CD14-positive monocyte (primary cell): ENCODE results near the gene CATSPERB. TPM values are rescaled to one million over a fixed set of nuclear protein-coding genes. Genes with fewer than 3 reads are reported as not detected.

Experiments
- DNase-seq, 3 donors: peaks; one replicate each; pipeline ENCODE4 v3.0.0-alpha.2; 2011 to 2022
- H2AFZ ChIP-seq: 2 replicates; pipeline ENCODE4 v1.6.0; 2012; ENCODE audit warnings: mild to moderate bottlenecking, low read depth, low read length, inconsistent platforms; ENCODE audit not compliant: insufficient read depth, poor library complexity, severe bottlenecking
- H3K27ac ChIP-seq, 2 donors: 1 replicate in 1 of 2; 2 replicates in 1 of 2; pipeline ENCODE4 v1.5.1; 2012 to 2013; ENCODE audit warnings: low read length in 2 of 2, control low read depth in 1 of 2, inconsistent platforms in 1 of 2, low read depth in 1 of 2, mild to moderate bottlenecking in 1 of 2
- H3K27me3 ChIP-seq, 2 donors: one replicate each; pipeline versions ENCODE4 v1.6.0 to v1.6.1; 2011 to 2013; ENCODE audit warnings: low read length in 2 of 2; ENCODE audit not compliant: control insufficient read depth in 2 of 2, insufficient read depth in 2 of 2
- H3K36me3 ChIP-seq, 2 donors: replicated peaks in 1 of 2; 1 replicate in 1 of 2; 2 replicates in 1 of 2; pipeline versions ENCODE4 v1.5.1 to v1.6.1; 2012 to 2013; ENCODE audit warnings: low read length in 2 of 2, control low read depth in 1 of 2, inconsistent platforms in 1 of 2, mild to moderate bottlenecking in 1 of 2; ENCODE audit not compliant: insufficient read depth in 2 of 2, control insufficient read depth in 1 of 2
- H3K4me1 ChIP-seq, 2 donors: 1 replicate in 1 of 2; 2 replicates in 1 of 2; pipeline versions ENCODE4 v1.5.1 to v1.6.1; 2012 to 2013; ENCODE audit warnings: low read length in 2 of 2, control low read depth in 1 of 2, inconsistent platforms in 1 of 2, mild to moderate bottlenecking in 1 of 2, moderate library complexity in 1 of 2; ENCODE audit not compliant: insufficient read depth in 2 of 2, control insufficient read depth in 1 of 2
- H3K4me2 ChIP-seq: replicated peaks from 2 replicates; pipeline ENCODE3; 2012; ENCODE audit warnings: low read length, moderate library complexity, mild to moderate bottlenecking; ENCODE audit not compliant: poor library complexity, severe bottlenecking; ENCODE audit errors: extremely low read depth
- H3K4me3 ChIP-seq, 3 experiments: fragments of 200-600 bp in 1 of 3; sonication (generic) in 1 of 3; replicated peaks in 1 of 3; 1 replicate in 2 of 3; 2 replicates in 1 of 3; pipeline ENCODE4 v1.5.1; 2011 to 2013; ENCODE audit warnings: low read length in 3 of 3, mild to moderate bottlenecking in 3 of 3, control low read depth in 2 of 3, low read depth in 2 of 3, inconsistent platforms in 1 of 3, moderate library complexity in 1 of 3
- H3K79me2 ChIP-seq: 2 replicates; pipeline ENCODE4 v1.6.0; 2012; ENCODE audit warnings: mild to moderate bottlenecking, control low read depth, inconsistent platforms, low read length, moderate library complexity; ENCODE audit not compliant: insufficient read depth
- H3K9ac ChIP-seq: 2 replicates; pipeline ENCODE4 v1.6.0; 2017; ENCODE audit warnings: low read length, mild to moderate bottlenecking; ENCODE audit not compliant: insufficient read depth, poor library complexity, severe bottlenecking
- H3K9me3 ChIP-seq, 2 donors: replicated peaks in 1 of 2; 1 replicate in 1 of 2; 2 replicates in 1 of 2; pipeline versions ENCODE4 v1.5.1 to v1.6.1; 2012 to 2013; ENCODE audit warnings: low read length in 2 of 2, control low read depth in 1 of 2; ENCODE audit not compliant: control insufficient read depth in 1 of 2, insufficient read depth in 1 of 2
- H4K20me1 ChIP-seq: 2 replicates; pipeline ENCODE4 v1.6.0; 2012; ENCODE audit warnings: mild to moderate bottlenecking, low read length, control low read depth, moderate library complexity; ENCODE audit not compliant: insufficient read depth
- H3K27ac Mint-ChIP-seq, 7 donors: one replicate each; pipeline ENCODE4 v1.8.0; 2020; ENCODE audit warnings: mild to moderate bottlenecking in 7 of 7, mixed read lengths in 7 of 7, moderate library complexity in 6 of 7, inconsistent platforms in 2 of 7
- H3K27me3 Mint-ChIP-seq, 3 donors: one replicate each; pipeline ENCODE4 v1.8.0; 2021 to 2022; ENCODE audit warnings: low read depth in 3 of 3, mild to moderate bottlenecking in 3 of 3, mixed read lengths in 3 of 3, moderate library complexity in 3 of 3, inconsistent platforms in 1 of 3
- H3K36me3 Mint-ChIP-seq, 2 donors: one replicate each; pipeline ENCODE4 v1.8.0; 2020; ENCODE audit warnings: mixed read lengths in 2 of 2, inconsistent platforms in 1 of 2, mild to moderate bottlenecking in 1 of 2
- H3K4me1 Mint-ChIP-seq: one replicate; pipeline ENCODE4 v1.8.0; 2020; ENCODE audit warnings: mild to moderate bottlenecking, mixed read lengths
- H3K4me3 Mint-ChIP-seq, 2 donors: one replicate each; pipeline ENCODE4 v1.8.0; 2020; ENCODE audit warnings: mild to moderate bottlenecking in 2 of 2, mixed read lengths in 2 of 2, moderate library complexity in 1 of 2
- H3K9me3 Mint-ChIP-seq, 7 donors: one replicate each; pipeline ENCODE4 v1.8.0; 2020 to 2022; ENCODE audit warnings: mixed read lengths in 7 of 7, mild to moderate bottlenecking in 6 of 7, moderate library complexity in 6 of 7, inconsistent platforms in 2 of 7
- CTCF ChIP-seq: fragments of 200-600 bp; IDR thresholded peaks from one replicate; pipeline ENCODE4 v1.8.0; 2022; ENCODE audit warnings: antibody characterized with exemption, mild to moderate bottlenecking
- WGBS: methylation state at CpG from one replicate; pipeline ENCODE4 v1.1.5; 2013; ENCODE audit warnings: missing lambda C conversion rate; ENCODE audit not compliant: insufficient coverage; 5-methylcytosine and 5-hydroxymethylcytosine counted together
- intact Hi-C, 2 donors: fragments of 100-400 bp; cut with micrococcal nuclease; formaldehyde crosslinking; loops; one replicate each; pipeline versions ENCODE4 v1.15.0 to v1.15.1; 2023
- polyA plus RNA-seq, 3 donors: library from polyadenylated mRNA; depleted of rRNA in 1 of 3; unstranded in 2 of 3; stranded (reverse) in 1 of 3; fragments of 300-500 nt in 2 of 3; fragments of >200 nt in 1 of 3; fragmentation: Illumina TruSeq in 2 of 3; gene quantifications; 1 replicate in 2 of 3; 2 replicates in 1 of 3; pipeline ENCODE4 v1.2.3, GENCODE V29; 2012 to 2021

CATSPERB gene
- polyA plus RNA-seq, 3 donors: not detected

- Histone ChIP-seq H3K27me3 (no peaks in the 10 kb centered on the region), H3K4me3 (no peak overlapping the region), H2AFZ (no peak overlapping the region), H4K20me1 (no peaks in the 10 kb centered on the region), H3K9me3 (no peaks in the 10 kb centered on the region), H3K9ac (no peak overlapping the region), H3K36me3 (no peaks in the 10 kb centered on the region), H3K4me2 (no peak overlapping the region), H3K4me1 (no peaks in the 10 kb centered on the region), H3K27ac (no peak overlapping the region), H3K79me2 (no peaks in the 10 kb centered on the region)
- intact Hi-C loops: no loop called here
- no CpG with 5 or more reads among the region's 2 CpGs for WGBS
- no peaks in the 10 kb centered on the region for H3K36me3 Mint-ChIP-seq
- DNase-seq: no peak
- peaks cover 0 to 5% (median 4%) of the 10 kb centered on the region in 3 donors for H3K27me3 Mint-ChIP-seq
- H3K9me3 Mint-ChIP-seq: peaks cover 0 to 1% (median 0%) of the 10 kb centered on the region in 7 donors
- no peak overlapping the region for H3K4me3 Mint-ChIP-seq
- H3K27ac Mint-ChIP-seq: no peak overlapping the region
- H3K4me1 Mint-ChIP-seq: peaks cover 8% of the 10 kb centered on the region
- no peak for TF ChIP-seq CTCF
These were observed 38.3 kb upstream of the CATSPERB start for GRCh38 chr14:91770185-91770584.

- Mint-ChIP-seq H3K4me1 (no peaks in the 10 kb centered on the region), H3K36me3 (no peaks in the 10 kb centered on the region), H3K27me3 (no peaks in the 10 kb centered on the region), H3K27ac (no peak overlapping the region), H3K4me3 (no peak overlapping the region), H3K9me3 (peaks cover 6 to 17% (median 10%) of the 10 kb centered on the region in 7 donors)
- no peak overlapping the region for H3K4me2 ChIP-seq
- no peak for TF ChIP-seq CTCF
- no peaks in the 10 kb centered on the region for H3K4me1 ChIP-seq
- H3K27me3 ChIP-seq: no peaks in the 10 kb centered on the region
- H3K79me2 ChIP-seq: no peaks in the 10 kb centered on the region
- WGBS: no CpG with 5 or more reads among the region's 4 CpGs
- intact Hi-C loops: no loop called here
- no peak overlapping the region for H2AFZ ChIP-seq
- H3K36me3 ChIP-seq: no peaks in the 10 kb centered on the region
- no peak overlapping the region for H3K9ac ChIP-seq
- H3K4me3 ChIP-seq: no peak overlapping the region
- no peaks in the 10 kb centered on the region for H4K20me1 ChIP-seq
- H3K27ac ChIP-seq: no peak overlapping the region
- peaks cover 8 to 16% of the 10 kb centered on the region in 2 donors for H3K9me3 ChIP-seq
- no peak for DNase-seq
These were observed 23.8 kb upstream of the CATSPERB start for GRCh38 chr14:91755570-91756295.
